ENCODE data around the gene SPARC.

DNA sequence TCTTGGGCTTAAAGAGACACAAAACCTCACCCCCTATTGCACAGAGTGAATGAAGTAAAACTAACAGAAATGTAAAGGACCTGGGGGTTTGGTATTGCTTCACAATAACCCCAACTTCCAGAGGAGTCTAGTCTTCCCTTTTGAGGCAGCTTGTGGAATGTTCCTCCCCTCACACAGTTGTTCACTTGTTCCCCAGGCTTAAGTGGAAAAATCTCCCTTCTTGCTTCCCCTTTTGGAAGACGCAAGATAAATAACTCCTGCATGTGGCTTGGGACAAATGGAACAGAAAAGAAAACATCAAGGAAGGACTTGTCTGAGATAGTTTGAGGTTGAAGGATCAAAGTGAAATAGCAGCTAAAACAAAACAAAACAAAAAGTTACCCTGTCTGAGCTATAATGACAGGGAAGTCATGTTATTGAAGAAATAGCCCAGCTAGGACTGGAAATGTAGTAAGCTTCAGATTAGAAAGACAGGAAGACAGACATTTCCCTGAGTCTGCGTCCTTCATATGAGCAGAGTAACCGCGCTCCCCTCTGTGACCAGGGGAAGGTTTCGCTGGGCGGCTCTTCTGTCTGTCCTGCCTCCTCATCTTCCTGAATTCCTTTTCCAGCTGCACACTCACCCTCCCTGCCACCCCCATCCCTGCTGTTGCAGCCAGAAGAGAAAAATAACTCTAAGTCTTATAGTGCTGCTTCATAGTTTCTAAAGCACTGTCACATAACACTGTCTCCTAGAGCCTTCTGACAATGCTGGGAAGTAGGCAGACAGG, 8.8 kb downstream of the SPARC start:
- TF ChIP-seq, protein P1, sequence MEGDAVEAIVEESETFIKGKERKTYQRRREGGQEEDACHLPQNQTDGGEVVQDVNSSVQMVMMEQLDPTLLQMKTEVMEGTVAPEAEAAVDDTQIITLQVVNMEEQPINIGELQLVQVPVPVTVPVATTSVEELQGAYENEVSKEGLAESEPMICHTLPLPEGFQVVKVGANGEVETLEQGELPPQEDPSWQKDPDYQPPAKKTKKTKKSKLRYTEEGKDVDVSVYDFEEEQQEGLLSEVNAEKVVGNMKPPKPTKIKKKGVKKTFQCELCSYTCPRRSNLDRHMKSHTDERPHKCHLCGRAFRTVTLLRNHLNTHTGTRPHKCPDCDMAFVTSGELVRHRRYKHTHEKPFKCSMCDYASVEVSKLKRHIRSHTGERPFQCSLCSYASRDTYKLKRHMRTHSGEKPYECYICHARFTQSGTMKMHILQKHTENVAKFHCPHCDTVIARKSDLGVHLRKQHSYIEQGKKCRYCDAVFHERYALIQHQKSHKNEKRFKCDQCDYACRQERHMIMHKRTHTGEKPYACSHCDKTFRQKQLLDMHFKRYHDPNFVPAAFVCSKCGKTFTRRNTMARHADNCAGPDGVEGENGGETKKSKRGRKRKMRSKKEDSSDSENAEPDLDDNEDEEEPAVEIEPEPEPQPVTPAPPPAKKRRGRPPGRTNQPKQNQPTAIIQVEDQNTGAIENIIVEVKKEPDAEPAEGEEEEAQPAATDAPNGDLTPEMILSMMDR (conservative IDR thresholded peaks at IDR 0.05; ENCODE audit: low read depth, low read length) = no peak
- TF ChIP-seq EZH2 (IDR thresholded peaks at IDR 0.05; ENCODE audit: borderline replicate concordance, low read depth, low read length, poor library complexity, severe bottlenecking) = no peak

Data from A673 (cell line).